HG03558 (cell line): ENCODE results near the gene SIGLEC7.
"Not testable (repeated sequence)": the region's sequence is repeated elsewhere in the genome, so short reads cannot be mapped to it uniquely, and the experiment has no call there.

Experiments
- ATAC-seq: cut with Tn5 transposase; IDR thresholded peaks from one replicate; pipeline ENCODE4 v1.9.1; 2021; ENCODE audit warnings: moderate number of reproducible peaks; ENCODE audit not compliant: unreplicated experiment; ENCODE audit errors: extremely low read depth

Gene SIGLEC7

GRCh38 chr19:51136851-51137551, 5.1 kb upstream of the SIGLEC7 start:
- ATAC-seq = no peak

- ATAC-seq = no peak
Observed at GRCh38 chr19:51137792-51138425, 4.2 kb upstream of the SIGLEC7 start.

GRCh38 chr19:51138549-51138979, 3.5 kb upstream of the SIGLEC7 start:
- ATAC-seq = no peak

GRCh38 chr19:51139299-51140014, 2.6 kb upstream of the SIGLEC7 start:
- ATAC-seq = no peak

DNA sequence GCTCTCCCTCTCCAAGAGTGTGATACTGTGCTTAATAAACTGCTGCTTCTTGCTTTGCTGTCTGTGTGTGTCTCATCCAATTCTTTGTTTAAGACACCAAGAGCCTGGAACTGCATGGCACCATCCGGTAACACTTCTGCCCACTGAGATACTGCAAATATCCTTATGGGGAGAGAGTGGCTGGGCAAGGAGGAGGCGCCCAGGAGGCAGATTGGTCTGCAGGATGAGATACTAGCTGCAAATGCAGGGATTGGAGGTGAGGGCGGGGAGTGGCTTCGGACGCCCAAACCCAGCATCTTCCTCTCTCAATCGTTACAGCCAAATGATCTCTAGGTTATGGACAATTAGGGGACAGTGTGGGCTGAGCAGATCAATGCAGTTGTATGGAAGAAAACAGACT, 1.7 kb upstream of the SIGLEC7 start:
- no peak for ATAC-seq

DNA sequence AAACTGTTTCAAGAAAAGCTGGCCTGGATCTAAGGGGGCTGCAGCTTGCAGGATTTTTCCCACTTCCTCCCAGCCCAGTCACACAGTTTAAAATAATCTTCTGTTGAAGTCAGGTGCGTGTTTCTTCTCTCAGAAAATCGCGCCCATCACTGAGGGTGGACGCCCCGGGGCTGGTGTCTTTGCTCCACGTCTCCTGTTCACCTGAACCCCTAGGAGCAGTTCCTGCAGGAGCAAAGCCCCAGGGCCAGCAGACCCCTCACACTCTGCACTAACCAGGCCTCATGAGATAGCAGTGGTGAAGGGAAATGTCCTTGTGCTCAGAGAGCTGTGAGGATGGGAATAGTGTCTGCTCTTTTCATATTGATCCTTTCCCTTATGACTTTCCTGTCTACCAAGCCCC, 920 bp upstream of the SIGLEC7 start:
- no peak for ATAC-seq

GRCh38 chr19:51142809-51143475, 841 bp downstream of the SIGLEC7 start:
- not testable (repeated sequence) for ATAC-seq

GRCh38 chr19:51143486-51143885, 1.4 kb downstream of the SIGLEC7 start:
- ATAC-seq = no peak

GRCh38 chr19:51144482-51145045, 2.5 kb downstream of the SIGLEC7 start:
- ATAC-seq = no peak

DNA sequence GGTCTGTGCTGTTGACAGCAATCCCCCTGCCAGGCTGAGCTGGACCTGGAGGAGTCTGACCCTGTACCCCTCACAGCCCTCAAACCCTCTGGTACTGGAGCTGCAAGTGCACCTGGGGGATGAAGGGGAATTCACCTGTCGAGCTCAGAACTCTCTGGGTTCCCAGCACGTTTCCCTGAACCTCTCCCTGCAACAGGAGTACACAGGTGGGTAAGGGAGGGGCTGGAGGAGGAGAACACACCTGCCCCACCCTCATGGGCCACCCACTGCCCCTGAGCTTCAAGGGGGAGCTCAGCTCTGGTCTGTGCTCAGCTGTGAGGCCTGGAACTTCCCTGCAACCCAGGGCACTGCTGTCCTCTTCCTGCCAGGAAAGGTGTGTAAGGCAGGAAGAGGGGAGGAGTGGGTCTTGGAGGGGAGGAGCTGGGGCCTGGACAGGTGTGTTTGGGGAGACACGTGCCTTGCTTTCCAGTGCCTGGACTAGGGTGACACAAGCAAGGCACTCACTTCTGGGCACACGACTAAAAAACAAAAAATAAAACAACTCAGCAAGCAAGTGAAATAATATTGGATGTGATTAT, 3.9 kb downstream of the SIGLEC7 start:
- ATAC-seq = no peak

DNA sequence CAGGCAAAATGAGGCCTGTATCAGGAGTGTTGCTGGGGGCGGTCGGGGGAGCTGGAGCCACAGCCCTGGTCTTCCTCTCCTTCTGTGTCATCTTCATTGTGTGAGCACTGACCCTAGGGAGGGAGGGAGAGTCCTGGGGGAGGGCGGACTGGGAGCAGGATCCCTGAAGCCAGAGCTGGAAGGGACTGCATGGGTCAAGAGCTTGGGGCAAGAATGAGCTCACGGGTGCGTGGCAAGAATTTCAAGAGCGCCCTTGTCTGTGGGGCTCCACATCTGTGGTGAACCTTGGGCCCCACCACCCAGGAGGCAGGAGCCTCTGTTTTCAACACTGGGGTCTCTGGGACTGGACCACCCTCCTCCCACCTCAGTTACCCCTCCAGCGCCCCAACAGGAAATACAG, 4.7 kb downstream of the SIGLEC7 start:
- ATAC-seq = no peak

DNA sequence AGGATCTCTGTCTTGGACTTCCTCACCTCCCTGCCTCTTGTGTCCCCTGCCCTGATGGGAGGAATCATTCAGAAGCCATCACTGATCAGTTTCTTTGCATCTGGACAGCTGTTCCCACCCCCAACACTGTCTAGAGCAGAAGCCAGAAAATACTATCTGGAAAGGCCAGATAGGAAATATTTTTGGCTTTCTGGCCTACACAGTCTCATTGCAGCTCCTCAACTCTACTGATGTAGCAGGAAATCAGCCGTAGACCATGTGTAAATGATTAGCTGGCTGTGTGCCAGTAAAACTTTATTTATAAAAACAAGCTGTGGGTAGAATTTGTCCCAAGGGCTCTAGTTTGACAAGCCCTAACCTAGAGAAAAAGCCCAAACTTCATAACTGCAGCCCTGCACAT, 5.6 kb downstream of the SIGLEC7 start:
- ATAC-seq = no peak

DNA sequence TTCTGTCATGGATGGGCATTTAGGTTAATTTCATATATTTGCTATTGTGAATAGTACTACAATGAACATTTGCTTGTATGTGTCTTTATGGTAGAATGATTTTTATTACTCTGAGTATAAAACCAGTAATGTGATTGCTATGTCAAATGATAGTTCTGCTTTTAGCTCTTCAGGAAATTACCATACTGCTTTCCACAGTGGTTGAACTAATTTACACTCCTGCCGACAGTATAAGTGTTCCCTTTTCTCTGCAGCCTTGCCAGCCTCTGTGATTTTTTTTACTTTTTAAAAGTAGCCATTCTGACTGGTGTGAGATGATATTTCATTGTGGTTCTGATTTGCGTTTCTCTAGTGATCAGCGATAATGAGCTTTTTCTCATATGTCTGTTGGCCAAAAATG, 6.5 kb downstream of the SIGLEC7 start:
- ATAC-seq = no peak

- ATAC-seq = no peak
Observed at GRCh38 chr19:51150627-51151026, 8.5 kb downstream of the SIGLEC7 start.

GRCh38 chr19:51156710-51157109, 14.6 kb downstream of the SIGLEC7 start:
- no peak for ATAC-seq

DNA sequence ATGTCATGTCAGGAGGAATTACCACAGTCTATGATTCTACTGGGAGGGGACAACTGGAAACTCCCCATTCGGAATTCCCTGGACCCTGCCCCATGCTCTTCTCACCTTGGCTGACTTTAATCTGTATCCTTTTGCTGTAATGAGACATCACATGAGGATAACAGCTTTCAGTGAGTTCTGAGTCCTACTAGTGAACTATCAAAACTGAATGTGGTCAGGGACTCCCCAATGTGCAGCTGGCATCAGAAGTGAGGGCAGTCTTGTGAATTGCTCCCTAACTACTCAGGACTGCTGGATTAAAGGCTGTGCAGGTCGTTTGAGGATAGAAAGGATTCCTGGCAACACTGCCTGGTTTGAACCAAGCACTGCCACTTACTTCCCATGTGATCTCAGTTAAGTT, 15.2 kb downstream of the SIGLEC7 start:
- ATAC-seq = no peak

DNA sequence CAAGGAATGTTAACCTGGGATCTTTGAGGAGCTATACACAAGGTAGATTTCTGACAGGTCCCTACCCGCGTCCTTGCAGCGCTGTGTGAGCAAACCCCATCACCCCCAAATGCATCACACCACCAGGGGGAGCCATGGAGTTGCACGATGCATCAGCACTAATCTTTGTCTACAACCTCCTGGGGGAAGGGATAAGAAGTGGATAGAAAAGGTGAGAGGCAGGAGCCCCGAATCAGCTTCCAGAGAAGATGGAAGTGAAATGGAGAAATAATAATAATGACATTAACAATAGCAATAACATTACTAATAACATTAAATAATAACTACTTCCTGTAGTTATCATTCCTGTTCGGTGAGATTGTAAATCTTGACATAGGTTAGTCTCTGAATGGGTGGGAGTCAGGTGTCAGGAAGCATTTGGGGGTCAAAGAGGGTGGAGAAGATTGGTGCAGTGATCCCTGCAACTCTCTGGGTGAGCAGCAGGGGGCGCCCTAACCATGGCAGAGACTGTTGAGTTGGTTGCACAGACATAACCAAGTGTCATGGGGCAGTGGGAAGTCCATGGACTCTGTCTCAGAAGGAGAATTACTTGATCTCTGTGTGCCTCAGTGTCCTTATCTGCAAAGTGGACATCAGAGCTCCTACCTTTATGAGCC, 16.5 kb downstream of the SIGLEC7 start:
- no peak for ATAC-seq

GRCh38 chr19:51159656-51160055, 17.6 kb downstream of the SIGLEC7 start:
- ATAC-seq = no peak

DNA sequence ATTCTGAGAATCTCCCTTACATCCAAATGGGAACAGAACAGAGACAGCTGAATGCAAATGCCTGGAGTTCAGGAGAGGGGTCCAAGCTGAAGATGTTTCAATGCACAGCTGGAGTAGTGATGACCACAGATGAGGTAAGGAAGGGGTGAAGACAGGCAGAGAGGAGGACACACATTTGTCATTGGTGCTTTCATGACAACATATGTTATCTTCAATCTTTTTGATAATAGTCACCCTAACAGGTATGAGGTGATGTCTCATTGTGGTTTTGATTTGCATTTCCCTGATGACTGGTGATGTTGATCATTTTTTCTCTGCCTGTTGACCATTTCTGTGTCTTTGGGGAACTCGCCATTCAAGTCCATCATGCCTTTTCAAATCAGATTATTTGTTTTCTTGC, 19.2 kb downstream of the SIGLEC7 start:
- ATAC-seq = no peak
